GM23338 (cell line): ENCODE data around the gene MYNN.

ENCODE experiments used
- EZH2 ChIP-seq: fragments of 200-600 bp; sonication (generic); IDR thresholded peaks from one replicate; pipeline ENCODE4 v1.8.0; 2017; ENCODE audit warnings: antibody characterized with exemption, mild to moderate bottlenecking, low read depth; ENCODE audit not compliant: unreplicated experiment
- EZH2phosphoT487 ChIP-seq: fragments of 200-600 bp; sonication (generic); IDR thresholded peaks from one replicate; pipeline ENCODE4 v1.8.1; 2018; ENCODE audit warnings: antibody characterized with exemption; ENCODE audit not compliant: unreplicated experiment
- JUNB ChIP-seq: IDR thresholded peaks from one replicate; pipeline ENCODE4 v1.6.1; 2016; ENCODE audit warnings: antibody characterized with exemption; ENCODE audit not compliant: unreplicated experiment
- POLR2AphosphoS5 ChIP-seq: IDR thresholded peaks from 2 replicates; pipeline ENCODE4 v1.6.1; 2016; ENCODE audit warnings: antibody characterized with exemption, low read depth
- ZNF331 ChIP-seq: fragments of 250-450 bp; sonication (Bioruptor Pico); IDR thresholded peaks from 2 replicates; pipeline ENCODE4 v1.5.0; 2020; ENCODE audit warnings: low read depth, mild to moderate bottlenecking, moderate library complexity
- TF ChIP-seq, protein P1 (sequence below), 2 experiments: fragments of 200-600 bp in 1 of 2; sonication (generic) in 1 of 2; conservative IDR thresholded peaks; 2 replicates each; pipeline versions ENCODE4 v1.5.1 to v1.6.1; 2016 to 2017; ENCODE audit warnings: antibody characterized with exemption in 2 of 2, low read depth in 2 of 2, mild to moderate bottlenecking in 2 of 2, moderate library complexity in 1 of 2
- TF ChIP-seq, protein P2 (sequence below): IDR thresholded peaks from one replicate; pipeline ENCODE4 v1.6.1; 2018; ENCODE audit warnings: antibody characterized with exemption; ENCODE audit not compliant: unreplicated experiment

DNA sequence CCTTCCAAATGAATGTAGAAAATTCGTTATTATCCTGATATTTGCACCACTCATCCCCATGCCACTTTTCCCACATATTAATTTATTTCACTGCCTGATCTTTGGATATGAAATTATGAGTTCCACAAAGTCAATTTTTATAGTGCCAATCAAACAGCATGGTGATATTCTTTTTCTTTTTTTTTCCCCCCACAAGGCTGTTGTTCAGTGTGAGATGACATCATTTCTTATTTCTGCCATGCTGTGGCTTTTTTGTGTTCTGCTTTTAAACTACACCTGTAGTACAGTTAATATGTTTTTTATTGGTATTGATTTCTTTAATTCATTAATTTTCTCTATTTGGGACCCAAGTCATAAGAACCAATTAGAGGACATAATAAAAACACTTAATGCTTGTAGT lies 14.6 kb downstream of the MYNN start:
- TF ChIP-seq EZH2 (no peak), POLR2AphosphoS5 (no peak), ZNF331 (CRISPR knock-in tag) (no peak), JUNB (no peak), EZH2phosphoT487 (no peak)
- TF ChIP-seq, protein P1, sequence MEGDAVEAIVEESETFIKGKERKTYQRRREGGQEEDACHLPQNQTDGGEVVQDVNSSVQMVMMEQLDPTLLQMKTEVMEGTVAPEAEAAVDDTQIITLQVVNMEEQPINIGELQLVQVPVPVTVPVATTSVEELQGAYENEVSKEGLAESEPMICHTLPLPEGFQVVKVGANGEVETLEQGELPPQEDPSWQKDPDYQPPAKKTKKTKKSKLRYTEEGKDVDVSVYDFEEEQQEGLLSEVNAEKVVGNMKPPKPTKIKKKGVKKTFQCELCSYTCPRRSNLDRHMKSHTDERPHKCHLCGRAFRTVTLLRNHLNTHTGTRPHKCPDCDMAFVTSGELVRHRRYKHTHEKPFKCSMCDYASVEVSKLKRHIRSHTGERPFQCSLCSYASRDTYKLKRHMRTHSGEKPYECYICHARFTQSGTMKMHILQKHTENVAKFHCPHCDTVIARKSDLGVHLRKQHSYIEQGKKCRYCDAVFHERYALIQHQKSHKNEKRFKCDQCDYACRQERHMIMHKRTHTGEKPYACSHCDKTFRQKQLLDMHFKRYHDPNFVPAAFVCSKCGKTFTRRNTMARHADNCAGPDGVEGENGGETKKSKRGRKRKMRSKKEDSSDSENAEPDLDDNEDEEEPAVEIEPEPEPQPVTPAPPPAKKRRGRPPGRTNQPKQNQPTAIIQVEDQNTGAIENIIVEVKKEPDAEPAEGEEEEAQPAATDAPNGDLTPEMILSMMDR (conservative IDR thresholded peaks at IDR 0.05; ENCODE audit: low read depth in 2 of 2), result no peak
- TF ChIP-seq, protein P2, sequence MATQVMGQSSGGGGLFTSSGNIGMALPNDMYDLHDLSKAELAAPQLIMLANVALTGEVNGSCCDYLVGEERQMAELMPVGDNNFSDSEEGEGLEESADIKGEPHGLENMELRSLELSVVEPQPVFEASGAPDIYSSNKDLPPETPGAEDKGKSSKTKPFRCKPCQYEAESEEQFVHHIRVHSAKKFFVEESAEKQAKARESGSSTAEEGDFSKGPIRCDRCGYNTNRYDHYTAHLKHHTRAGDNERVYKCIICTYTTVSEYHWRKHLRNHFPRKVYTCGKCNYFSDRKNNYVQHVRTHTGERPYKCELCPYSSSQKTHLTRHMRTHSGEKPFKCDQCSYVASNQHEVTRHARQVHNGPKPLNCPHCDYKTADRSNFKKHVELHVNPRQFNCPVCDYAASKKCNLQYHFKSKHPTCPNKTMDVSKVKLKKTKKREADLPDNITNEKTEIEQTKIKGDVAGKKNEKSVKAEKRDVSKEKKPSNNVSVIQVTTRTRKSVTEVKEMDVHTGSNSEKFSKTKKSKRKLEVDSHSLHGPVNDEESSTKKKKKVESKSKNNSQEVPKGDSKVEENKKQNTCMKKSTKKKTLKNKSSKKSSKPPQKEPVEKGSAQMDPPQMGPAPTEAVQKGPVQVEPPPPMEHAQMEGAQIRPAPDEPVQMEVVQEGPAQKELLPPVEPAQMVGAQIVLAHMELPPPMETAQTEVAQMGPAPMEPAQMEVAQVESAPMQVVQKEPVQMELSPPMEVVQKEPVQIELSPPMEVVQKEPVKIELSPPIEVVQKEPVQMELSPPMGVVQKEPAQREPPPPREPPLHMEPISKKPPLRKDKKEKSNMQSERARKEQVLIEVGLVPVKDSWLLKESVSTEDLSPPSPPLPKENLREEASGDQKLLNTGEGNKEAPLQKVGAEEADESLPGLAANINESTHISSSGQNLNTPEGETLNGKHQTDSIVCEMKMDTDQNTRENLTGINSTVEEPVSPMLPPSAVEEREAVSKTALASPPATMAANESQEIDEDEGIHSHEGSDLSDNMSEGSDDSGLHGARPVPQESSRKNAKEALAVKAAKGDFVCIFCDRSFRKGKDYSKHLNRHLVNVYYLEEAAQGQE, result no peak
